T1000 (cell line): ENCODE results near the gene GPR157.

ENCODE experiments used
- DNase-seq: peaks from one replicate; lab custom pipeline; 2025; ENCODE audit warnings: mixed read lengths; lab: John Stamatoyannopoulos, UW

GPR157 gene

DNA sequence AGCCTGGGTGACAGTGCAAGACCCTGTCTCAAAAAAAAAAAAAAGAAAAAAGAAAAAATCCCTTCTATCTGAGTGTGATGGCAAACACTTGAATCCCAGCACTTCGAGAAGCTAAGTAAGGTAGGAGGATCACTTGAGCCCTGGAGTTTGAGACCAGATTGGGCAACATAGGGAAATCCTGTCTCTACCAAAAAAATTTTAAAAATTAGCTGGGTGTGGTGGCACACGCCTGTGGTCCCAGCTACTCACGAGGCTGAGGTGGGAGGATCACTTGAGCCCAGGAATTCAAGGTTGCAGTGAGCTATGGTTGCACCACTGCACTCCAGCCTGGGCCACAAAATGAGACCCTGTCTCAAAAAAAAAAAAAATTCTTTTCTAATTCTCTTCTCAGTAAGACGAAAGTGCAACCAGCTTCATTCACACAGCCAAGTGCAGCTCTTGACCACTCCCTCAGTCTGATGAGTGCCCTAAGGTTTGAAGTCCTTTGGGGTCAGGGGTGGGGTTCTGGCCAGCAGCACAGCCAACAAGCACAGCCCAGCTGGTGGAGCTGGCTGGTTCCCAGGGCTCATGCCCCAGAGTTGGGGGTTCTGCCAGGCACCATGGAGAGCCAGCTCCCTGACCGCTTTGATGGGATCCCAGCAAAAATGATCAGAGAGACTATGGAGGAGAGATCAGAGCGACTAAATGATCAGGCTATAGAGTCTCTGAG lies 67.5 kb downstream of the GPR157 start:
- DNase-seq = no peak

- no peak for DNase-seq
Measured at GRCh38 chr1:9059891-9060744, 68.8 kb downstream of the GPR157 start.

- DNase-seq = no peak
Measured at GRCh38 chr1:9058465-9058864, 70.4 kb downstream of the GPR157 start.

DNA sequence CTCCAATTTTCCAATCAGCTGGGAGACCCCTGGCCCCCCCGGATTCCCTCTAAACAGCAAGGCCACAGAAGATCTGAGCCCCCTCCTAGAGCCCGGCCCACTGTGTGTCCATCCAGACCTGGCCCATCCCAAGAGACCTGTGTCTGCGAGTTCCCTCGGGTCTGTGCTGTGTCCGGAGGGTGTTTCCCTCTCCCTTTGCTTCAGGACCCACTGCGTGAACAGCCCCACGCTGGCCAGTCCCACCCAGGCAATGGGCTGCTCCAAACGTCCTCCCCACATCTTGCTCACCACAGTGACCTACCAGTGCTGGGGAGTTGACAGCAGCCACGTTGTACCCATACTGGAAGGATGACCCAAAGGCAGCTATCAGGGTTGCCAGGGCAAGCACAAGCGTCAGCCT lies 71.1 kb downstream of the GPR157 start:
- no peak for DNase-seq

DNA sequence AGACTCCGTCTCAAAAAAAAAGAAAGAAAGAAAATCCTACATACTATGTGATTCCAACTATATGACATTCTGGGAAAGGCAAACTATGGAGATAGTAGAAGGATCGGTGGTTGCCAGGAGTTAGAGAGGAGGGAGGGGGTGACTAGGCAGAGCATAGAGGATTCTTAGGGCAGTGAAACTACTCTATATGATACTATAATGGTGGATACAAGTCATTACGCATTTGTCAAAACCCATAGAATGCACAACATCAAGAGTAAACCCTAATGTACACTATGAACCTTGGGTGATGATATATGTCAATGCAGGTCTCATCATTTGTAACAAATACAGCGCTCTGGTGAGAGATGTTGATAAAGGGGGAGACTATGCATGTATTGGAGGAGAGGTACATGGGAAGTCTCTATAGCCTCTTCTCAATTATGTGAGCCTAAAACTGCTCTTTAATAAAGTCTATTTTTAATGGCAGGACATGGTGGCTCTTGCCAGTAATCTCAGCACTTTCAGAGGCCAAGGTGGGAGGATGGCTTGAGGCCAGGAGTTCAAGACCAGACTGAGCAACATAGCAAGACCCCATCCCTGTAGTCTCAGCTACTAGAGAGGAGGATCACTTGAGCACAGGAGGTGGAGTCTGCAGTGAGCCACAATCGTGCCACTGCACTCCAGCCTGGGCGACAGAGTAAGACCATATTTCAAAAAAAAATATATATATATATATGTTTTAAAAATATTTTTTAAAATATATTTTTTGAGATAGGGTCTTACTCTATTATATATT lies 76.4 kb downstream of the GPR157 start:
- no peak for DNase-seq

- DNase-seq = no peak
Measured at GRCh38 chr1:9051379-9051778, 77.5 kb downstream of the GPR157 start.

DNA sequence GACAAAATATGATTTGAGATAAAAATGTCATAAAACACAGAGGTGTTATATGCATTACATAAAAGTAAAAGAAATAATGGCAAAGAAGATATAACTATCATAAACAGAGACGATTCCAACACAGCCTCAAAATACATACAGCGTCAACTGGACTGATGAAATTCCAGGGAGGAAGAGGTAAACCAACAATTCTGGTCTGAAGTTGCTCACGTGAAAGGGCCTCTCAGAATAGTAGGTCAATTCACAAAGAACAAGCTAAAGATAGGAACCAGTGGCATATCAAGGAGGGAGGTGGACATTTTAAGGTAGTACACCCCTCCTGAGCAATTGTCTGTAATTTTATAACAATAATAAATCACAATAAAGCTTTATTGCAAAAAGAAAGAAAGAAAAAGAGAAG lies 78.1 kb downstream of the GPR157 start:
- DNase-seq = no peak
